SK-N-SH treated with all-trans-retinoic acid at 6 μM for 48 hours (cell line): Measurements from ENCODE around the gene TNXB.
A peak's percentile ranks its signal among the peaks of the same experiment; 100 is the strongest.

Source experiments
- ATAC-seq: fragments of 200-7000 bp; cut with Tn5 transposase; 3 replicates; pipeline ENCODE4 v1.9.1; 2020; ENCODE audit warnings: mild to moderate bottlenecking, moderate library complexity
- CSDC2 ChIP-seq: fragments of 250-450 bp; sonication (Bioruptor Pico); IDR thresholded peaks from 2 replicates; pipeline ENCODE4 v1.5.0; 2020; ENCODE audit warnings: mild to moderate bottlenecking, moderate library complexity
- GLIS3 ChIP-seq: fragments of 250-450 bp; sonication (Bioruptor Pico); IDR thresholded peaks from 2 replicates; pipeline ENCODE4 v1.5.0; 2020; ENCODE audit warnings: mild to moderate bottlenecking, moderate library complexity
- OSR1 ChIP-seq: fragments of 250-450 bp; sonication (Bioruptor Pico); IDR thresholded peaks from 2 replicates; pipeline ENCODE4 v1.8.0; 2022; ENCODE audit warnings: moderate library complexity, mild to moderate bottlenecking, inconsistent platforms
- PPARA ChIP-seq: fragments of 250-450 bp; sonication (Bioruptor Pico); IDR thresholded peaks from 2 replicates; pipeline ENCODE4 v1.5.0; 2020; ENCODE audit warnings: mild to moderate bottlenecking, borderline replicate concordance
- RARB ChIP-seq: fragments of 250-450 bp; sonication (Bioruptor Pico); IDR thresholded peaks from 2 replicates; pipeline ENCODE4 v1.8.0; 2021; ENCODE audit warnings: mild to moderate bottlenecking, moderate library complexity
- TCF4 ChIP-seq: fragments of 250-450 bp; sonication (Bioruptor Pico); IDR thresholded peaks from 2 replicates; pipeline ENCODE4 v1.8.0; 2021; ENCODE audit warnings: mild to moderate bottlenecking, moderate library complexity, borderline replicate concordance
- TOX ChIP-seq: fragments of 250-450 bp; sonication (Bioruptor Pico); IDR thresholded peaks from 2 replicates; pipeline ENCODE4 v1.8.0; 2021; ENCODE audit warnings: mild to moderate bottlenecking, moderate library complexity, borderline replicate concordance
- ZC3H10 ChIP-seq: fragments of 250-450 bp; sonication (Bioruptor Pico); IDR thresholded peaks from 2 replicates; pipeline ENCODE4 v1.5.1; 2021; ENCODE audit warnings: mild to moderate bottlenecking, moderate library complexity
- ZFP3 ChIP-seq: fragments of 250-450 bp; sonication (Bioruptor Pico); IDR thresholded peaks from 2 replicates; pipeline ENCODE4 v1.5.0; 2020; ENCODE audit warnings: mild to moderate bottlenecking, moderate library complexity
- ZFP30 ChIP-seq: fragments of 450-650 bp; formaldehyde crosslinking; IDR thresholded peaks from 2 replicates; pipeline ENCODE4 v1.5.0; 2022; ENCODE audit warnings: mild to moderate bottlenecking, moderate library complexity
- ZNF565 ChIP-seq: fragments of 450-650 bp; formaldehyde crosslinking; conservative IDR thresholded peaks from 2 replicates; pipeline ENCODE4 v1.5.0; 2020; ENCODE audit warnings: low read depth, mild to moderate bottlenecking, moderate library complexity
- ZNF70 ChIP-seq: fragments of 450-650 bp; formaldehyde crosslinking; IDR thresholded peaks from 2 replicates; pipeline ENCODE4 v1.5.0; 2020; ENCODE audit warnings: mild to moderate bottlenecking, moderate library complexity
- ZNF8 ChIP-seq: fragments of 450-650 bp; formaldehyde crosslinking; IDR thresholded peaks from 2 replicates; pipeline ENCODE4 v1.5.0; 2020; ENCODE audit warnings: mild to moderate bottlenecking, moderate library complexity
- TF ChIP-seq, protein P1 (sequence below): fragments of 250-450 bp; sonication (Bioruptor Pico); IDR thresholded peaks from 2 replicates; pipeline ENCODE4 v1.5.1; 2021; ENCODE audit warnings: mild to moderate bottlenecking, moderate library complexity
- TF ChIP-seq, protein P2 (sequence below): fragments of 250-450 bp; sonication (Bioruptor Pico); IDR thresholded peaks from 2 replicates; pipeline ENCODE4 v1.8.0; 2021; ENCODE audit warnings: low read depth, mild to moderate bottlenecking, moderate library complexity, borderline replicate concordance
- TF ChIP-seq, protein P3 (sequence below): fragments of 250-450 bp; sonication (Bioruptor Pico); IDR thresholded peaks from 2 replicates; pipeline ENCODE4 v1.5.1; 2020; ENCODE audit warnings: low read depth, mild to moderate bottlenecking, moderate library complexity
- TF ChIP-seq, protein P4 (sequence below): fragments of 250-450 bp; sonication (Bioruptor Pico); IDR thresholded peaks from 2 replicates; pipeline ENCODE4 v1.8.0; 2020; ENCODE audit warnings: mild to moderate bottlenecking, moderate library complexity, borderline replicate concordance
- TF ChIP-seq, protein P5 (sequence below): fragments of 250-450 bp; sonication (Bioruptor Pico); IDR thresholded peaks from 2 replicates; pipeline ENCODE4 v1.5.0; 2020; ENCODE audit warnings: mild to moderate bottlenecking, moderate library complexity

Gene TNXB

DNA sequence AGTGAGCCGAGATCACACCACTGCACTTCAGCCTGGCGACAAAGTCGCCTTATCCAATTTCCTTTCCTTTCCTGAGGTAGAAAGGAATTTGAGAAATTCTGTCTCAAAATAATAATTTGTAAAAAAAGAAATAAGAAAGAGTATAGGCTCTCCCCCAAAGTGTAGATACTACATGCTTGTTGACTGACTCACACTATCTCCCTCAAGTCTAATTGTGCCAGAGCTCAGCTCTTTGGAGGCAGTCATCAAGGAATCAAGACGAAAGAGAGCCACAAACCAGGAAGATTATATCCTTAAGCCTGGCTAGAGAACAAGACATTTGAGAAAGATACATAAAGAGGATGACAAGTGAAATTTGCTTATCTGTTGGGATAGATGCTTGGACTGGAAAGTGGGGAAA is 24.6 kb upstream of the TNXB start (continued):
- TF ChIP-seq, protein P1, sequence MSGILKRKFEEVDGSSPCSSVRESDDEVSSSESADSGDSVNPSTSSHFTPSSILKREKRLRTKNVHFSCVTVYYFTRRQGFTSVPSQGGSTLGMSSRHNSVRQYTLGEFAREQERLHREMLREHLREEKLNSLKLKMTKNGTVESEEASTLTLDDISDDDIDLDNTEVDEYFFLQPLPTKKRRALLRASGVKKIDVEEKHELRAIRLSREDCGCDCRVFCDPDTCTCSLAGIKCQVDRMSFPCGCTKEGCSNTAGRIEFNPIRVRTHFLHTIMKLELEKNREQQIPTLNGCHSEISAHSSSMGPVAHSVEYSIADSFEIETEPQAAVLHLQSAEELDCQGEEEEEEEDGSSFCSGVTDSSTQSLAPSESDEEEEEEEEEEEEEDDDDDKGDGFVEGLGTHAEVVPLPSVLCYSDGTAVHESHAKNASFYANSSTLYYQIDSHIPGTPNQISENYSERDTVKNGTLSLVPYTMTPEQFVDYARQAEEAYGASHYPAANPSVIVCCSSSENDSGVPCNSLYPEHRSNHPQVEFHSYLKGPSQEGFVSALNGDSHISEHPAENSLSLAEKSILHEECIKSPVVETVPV (CRISPR knock-in tag), result no peak
- TF ChIP-seq ZNF565 (CRISPR knock-in tag) (no peak), GLIS3 (CRISPR knock-in tag) (no peak)

DNA sequence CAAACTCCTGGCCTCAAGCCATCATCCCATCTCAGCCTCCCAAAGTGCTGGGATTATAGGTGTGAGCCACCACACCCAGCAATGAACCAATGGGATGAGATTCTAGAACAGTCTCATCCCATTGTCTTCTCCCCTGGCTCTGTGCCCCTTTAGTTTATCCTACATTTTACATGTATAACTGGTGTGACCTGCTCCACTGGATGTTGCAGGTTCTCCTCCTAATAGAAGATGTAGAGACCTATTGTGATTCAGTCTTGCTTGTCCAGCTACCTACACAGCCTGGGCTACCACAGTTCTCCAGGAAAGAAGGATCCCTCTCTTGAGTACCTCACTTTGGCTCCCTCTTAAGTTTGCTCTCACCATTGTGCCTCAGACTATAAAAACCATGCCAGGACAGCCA is 23.0 kb upstream of the TNXB start:
- ATAC-seq, result no peak
- TF ChIP-seq, protein P2, sequence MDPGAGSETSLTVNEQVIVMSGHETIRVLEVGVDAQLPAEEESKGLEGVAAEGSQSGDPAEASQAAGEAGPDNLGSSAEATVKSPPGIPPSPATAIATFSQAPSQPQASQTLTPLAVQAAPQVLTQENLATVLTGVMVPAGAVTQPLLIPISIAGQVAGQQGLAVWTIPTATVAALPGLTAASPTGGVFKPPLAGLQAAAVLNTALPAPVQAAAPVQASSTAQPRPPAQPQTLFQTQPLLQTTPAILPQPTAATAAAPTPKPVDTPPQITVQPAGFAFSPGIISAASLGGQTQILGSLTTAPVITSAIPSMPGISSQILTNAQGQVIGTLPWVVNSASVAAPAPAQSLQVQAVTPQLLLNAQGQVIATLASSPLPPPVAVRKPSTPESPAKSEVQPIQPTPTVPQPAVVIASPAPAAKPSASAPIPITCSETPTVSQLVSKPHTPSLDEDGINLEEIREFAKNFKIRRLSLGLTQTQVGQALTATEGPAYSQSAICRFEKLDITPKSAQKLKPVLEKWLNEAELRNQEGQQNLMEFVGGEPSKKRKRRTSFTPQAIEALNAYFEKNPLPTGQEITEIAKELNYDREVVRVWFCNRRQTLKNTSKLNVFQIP (CRISPR knock-in tag), result no peak
- TF ChIP-seq TCF4 (CRISPR knock-in tag) (no peak), ZNF565 (CRISPR knock-in tag) (no peak), OSR1 (CRISPR knock-in tag) (no peak), RARB (CRISPR knock-in tag) (no peak), ZNF8 (CRISPR knock-in tag) (no peak)
- TF ChIP-seq, protein P3, sequence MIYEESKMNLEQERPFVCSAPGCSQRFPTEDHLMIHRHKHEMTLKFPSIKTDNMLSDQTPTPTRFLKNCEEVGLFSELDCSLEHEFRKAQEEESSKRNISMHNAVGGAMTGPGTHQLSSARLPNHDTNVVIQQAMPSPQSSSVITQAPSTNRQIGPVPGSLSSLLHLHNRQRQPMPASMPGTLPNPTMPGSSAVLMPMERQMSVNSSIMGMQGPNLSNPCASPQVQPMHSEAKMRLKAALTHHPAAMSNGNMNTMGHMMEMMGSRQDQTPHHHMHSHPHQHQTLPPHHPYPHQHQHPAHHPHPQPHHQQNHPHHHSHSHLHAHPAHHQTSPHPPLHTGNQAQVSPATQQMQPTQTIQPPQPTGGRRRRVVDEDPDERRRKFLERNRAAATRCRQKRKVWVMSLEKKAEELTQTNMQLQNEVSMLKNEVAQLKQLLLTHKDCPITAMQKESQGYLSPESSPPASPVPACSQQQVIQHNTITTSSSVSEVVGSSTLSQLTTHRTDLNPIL, result no peak
- TF ChIP-seq, protein P4, sequence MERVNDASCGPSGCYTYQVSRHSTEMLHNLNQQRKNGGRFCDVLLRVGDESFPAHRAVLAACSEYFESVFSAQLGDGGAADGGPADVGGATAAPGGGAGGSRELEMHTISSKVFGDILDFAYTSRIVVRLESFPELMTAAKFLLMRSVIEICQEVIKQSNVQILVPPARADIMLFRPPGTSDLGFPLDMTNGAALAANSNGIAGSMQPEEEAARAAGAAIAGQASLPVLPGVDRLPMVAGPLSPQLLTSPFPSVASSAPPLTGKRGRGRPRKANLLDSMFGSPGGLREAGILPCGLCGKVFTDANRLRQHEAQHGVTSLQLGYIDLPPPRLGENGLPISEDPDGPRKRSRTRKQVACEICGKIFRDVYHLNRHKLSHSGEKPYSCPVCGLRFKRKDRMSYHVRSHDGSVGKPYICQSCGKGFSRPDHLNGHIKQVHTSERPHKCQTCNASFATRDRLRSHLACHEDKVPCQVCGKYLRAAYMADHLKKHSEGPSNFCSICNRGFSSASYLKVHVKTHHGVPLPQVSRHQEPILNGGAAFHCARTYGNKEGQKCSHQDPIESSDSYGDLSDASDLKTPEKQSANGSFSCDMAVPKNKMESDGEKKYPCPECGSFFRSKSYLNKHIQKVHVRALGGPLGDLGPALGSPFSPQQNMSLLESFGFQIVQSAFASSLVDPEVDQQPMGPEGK (CRISPR knock-in tag), result no peak
- TF ChIP-seq, all 23 proteins: peak for 0

DNA sequence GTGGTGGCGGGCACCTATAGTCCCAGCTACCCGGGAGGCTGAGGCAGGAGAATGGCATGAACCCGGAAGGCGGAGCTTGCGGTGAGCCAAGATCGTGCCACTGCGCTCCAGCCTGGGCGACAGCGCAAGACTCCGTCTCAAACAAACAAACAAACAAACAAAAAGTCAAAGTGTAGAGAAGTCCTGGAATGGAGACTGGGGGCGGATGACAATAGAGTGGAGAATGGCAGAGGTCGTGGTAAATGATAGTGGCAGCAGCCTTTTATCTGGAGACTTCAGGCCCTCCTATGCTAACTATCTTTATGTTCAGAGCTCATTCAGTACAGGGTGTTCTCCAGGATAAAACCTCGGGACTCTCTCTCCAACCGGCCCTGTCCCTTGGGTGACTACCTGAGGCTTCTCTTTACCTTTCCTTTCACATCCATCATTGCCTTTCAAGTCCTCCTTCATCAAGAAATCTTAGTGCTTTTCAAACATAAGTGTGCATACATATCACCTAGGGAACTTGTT is 22.4 kb upstream of the TNXB start:
- ATAC-seq, result no peak
- no peak for TF ChIP-seq ZNF565 (CRISPR knock-in tag)
- no peak for TF ChIP-seq PPARA (CRISPR knock-in tag)
- TF ChIP-seq OSR1 (CRISPR knock-in tag), result no peak
- TF ChIP-seq, protein P5, sequence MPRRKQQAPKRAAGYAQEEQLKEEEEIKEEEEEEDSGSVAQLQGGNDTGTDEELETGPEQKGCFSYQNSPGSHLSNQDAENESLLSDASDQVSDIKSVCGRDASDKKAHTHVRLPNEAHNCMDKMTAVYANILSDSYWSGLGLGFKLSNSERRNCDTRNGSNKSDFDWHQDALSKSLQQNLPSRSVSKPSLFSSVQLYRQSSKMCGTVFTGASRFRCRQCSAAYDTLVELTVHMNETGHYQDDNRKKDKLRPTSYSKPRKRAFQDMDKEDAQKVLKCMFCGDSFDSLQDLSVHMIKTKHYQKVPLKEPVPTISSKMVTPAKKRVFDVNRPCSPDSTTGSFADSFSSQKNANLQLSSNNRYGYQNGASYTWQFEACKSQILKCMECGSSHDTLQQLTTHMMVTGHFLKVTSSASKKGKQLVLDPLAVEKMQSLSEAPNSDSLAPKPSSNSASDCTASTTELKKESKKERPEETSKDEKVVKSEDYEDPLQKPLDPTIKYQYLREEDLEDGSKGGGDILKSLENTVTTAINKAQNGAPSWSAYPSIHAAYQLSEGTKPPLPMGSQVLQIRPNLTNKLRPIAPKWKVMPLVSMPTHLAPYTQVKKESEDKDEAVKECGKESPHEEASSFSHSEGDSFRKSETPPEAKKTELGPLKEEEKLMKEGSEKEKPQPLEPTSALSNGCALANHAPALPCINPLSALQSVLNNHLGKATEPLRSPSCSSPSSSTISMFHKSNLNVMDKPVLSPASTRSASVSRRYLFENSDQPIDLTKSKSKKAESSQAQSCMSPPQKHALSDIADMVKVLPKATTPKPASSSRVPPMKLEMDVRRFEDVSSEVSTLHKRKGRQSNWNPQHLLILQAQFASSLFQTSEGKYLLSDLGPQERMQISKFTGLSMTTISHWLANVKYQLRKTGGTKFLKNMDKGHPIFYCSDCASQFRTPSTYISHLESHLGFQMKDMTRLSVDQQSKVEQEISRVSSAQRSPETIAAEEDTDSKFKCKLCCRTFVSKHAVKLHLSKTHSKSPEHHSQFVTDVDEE (CRISPR knock-in tag), result no peak

DNA sequence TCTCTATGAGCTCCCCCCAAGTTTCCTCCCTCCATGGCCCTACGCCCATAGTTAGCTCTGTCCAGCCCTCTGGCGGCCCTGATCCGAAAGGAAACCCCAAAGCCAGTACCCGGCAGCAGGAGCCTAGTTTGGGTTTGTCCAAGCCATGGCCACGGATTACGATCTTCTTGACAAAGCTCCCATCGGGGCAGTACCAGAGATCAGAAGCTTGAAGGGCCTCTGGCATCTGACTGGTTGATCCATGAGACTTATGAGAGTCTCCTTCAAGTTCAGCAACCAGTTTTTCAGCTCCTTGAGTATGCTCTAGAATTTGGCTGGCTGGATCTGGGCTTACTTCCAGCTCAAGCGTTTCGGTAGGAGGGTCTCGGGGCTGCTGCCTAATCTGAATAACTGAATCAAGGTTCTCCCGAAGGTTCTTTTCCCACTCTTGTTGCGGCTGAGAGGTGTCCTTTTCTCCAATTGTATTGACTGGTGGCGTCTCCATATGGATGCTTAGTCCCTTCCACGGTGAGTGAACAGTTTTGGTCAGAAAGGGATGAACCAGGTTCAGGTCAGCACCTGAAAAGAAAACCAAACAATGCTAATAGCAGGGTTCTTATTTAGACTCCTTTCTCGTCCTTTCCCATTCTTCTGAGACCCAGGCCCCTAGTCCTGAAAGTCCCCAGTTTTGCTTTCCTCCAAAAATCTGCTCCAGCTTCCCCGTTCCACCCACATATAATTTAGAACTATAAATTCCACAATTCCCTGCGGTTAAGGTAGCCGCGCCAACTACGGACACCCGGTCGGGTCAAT is 20.4 kb upstream of the TNXB start:
- peak; percentile 25 for ATAC-seq
- no peak for TF ChIP-seq ZNF70 (CRISPR knock-in tag)
- TF ChIP-seq TOX (CRISPR knock-in tag), result no peak
- TF ChIP-seq CSDC2 (CRISPR knock-in tag), result no peak
- no peak for TF ChIP-seq PPARA (CRISPR knock-in tag)
- no peak for TF ChIP-seq ZNF8 (CRISPR knock-in tag)
- no peak for TF ChIP-seq ZC3H10
- no peak for TF ChIP-seq ZFP30
- TF ChIP-seq OSR1 (CRISPR knock-in tag), result no peak
- no peak for TF ChIP-seq RARB (CRISPR knock-in tag)
- no peak for TF ChIP-seq ZFP3
- TF ChIP-seq, protein P5 (CRISPR knock-in tag), result no peak
- TF ChIP-seq, protein P2 (CRISPR knock-in tag), result no peak
- no peak for TF ChIP-seq ZNF565 (CRISPR knock-in tag)
